Lower leg skin (tissue), 4 donors: Measurements from ENCODE around the gene FDX1. TPM values are rescaled to one million over a fixed set of nuclear protein-coding genes. Genes with fewer than 3 reads are reported as not detected.

Experiments
- DNase-seq, 2 donors: peaks; one replicate each; pipeline ENCODE4 v3.0.0-alpha.2; 2019; ENCODE audit warnings: low spot score in 2 of 2
- H3K4me3 ChIP-seq: fragments of 200-600 bp; sonication (generic); 2 replicates; pipeline ENCODE4 v1.5.1; 2017; ENCODE audit warnings: mild to moderate bottlenecking, low read depth; ENCODE audit not compliant: poor library complexity, severe bottlenecking
- CTCF ChIP-seq, 3 donors: fragments of 450-650 bp; IDR thresholded peaks; one replicate each; pipeline ENCODE4 v1.5.1; 2016; ENCODE audit warnings: antibody characterized with exemption in 3 of 3, mild to moderate bottlenecking in 3 of 3, moderate library complexity in 2 of 3
- POLR2A ChIP-seq, 2 donors: fragments of 450-650 bp; IDR thresholded peaks; one replicate each; pipeline ENCODE4 v1.6.1; 2016 to 2017; ENCODE audit warnings: antibody characterized with exemption in 2 of 2, mild to moderate bottlenecking in 1 of 2, moderate library complexity in 1 of 2
- WGBS, 2 donors: methylation state at CpG; one replicate each; pipeline ENCODE4 v1.1.5; 2018; 5-methylcytosine and 5-hydroxymethylcytosine counted together
- intact Hi-C: fragments of 100-400 bp; cut with DNase I; formaldehyde crosslinking; loops from one replicate; pipeline ENCODE4 v1.15.0; 2023; ENCODE audit warnings: low total_unique reads
- total RNA-seq, 4 donors: library from RNA; depleted of rRNA; stranded (reverse); fragments of >200 nt; gene quantifications; one replicate each; pipeline ENCODE4 v1.1.0, GENCODE V29; 2016

FDX1 gene
- total RNA-seq, 4 donors from 2014 or later: 11.1 to 13.8 (median 12.5) TPM

- H3K4me3 ChIP-seq: no peak overlapping the region
- WGBS, 2 donors: 76 to 89% methylated on average over 2 of the region's 2 CpGs
- intact Hi-C loops: no loop called here
- no peak for TF ChIP-seq POLR2A (IDR thresholded peaks at IDR 0.05)
- no peak for TF ChIP-seq CTCF (IDR thresholded peaks at IDR 0.05)
- DNase-seq: peak in 1 of 2 donors; percentile 81
These were observed 71.7 kb downstream of the FDX1 start for GRCh38 chr11:110501428-110501827.

- WGBS, 2 donors: 66 to 77% methylated on average over 9 of the region's 9 CpGs
- no peak overlapping the region for H3K4me3 ChIP-seq
- DNase-seq: no peak
- intact Hi-C loops: no loop called here
- TF ChIP-seq POLR2A (IDR thresholded peaks at IDR 0.05) (no peak), CTCF (IDR thresholded peaks at IDR 0.05) (no peak)
These were observed 76.0 kb downstream of the FDX1 start for GRCh38 chr11:110505528-110506284.

GRCh38 chr11:110507328-110507727 lies 77.6 kb downstream of the FDX1 start:
- no peak overlapping the region for H3K4me3 ChIP-seq
- WGBS, 2 donors: 91 to 97% methylated on average over 5 of the region's 5 CpGs
- TF ChIP-seq POLR2A (IDR thresholded peaks at IDR 0.05) (no peak), CTCF (IDR thresholded peaks at IDR 0.05) (no peak)
- no peak for DNase-seq
- intact Hi-C loops: no loop called here

- 56 to 66% methylated on average over 1 of the region's 1 CpG for WGBS, 2 donors
- H3K4me3 ChIP-seq: no peak overlapping the region
- no peak for DNase-seq
- no peak for TF ChIP-seq POLR2A (IDR thresholded peaks at IDR 0.05)
- TF ChIP-seq CTCF (IDR thresholded peaks at IDR 0.05): no peak
- intact Hi-C loops: no loop called here
These were observed 79.0 kb downstream of the FDX1 start for GRCh38 chr11:110508786-110509185.

GRCh38 chr11:110509472-110509871 lies 79.7 kb downstream of the FDX1 start:
- DNase-seq: no peak
- intact Hi-C loops: no loop called here
- TF ChIP-seq POLR2A (IDR thresholded peaks at IDR 0.05): no peak
- TF ChIP-seq CTCF (IDR thresholded peaks at IDR 0.05): no peak
- no peak overlapping the region for H3K4me3 ChIP-seq

- 80 to 97% methylated on average over 1 of the region's 1 CpG for WGBS, 2 donors
- intact Hi-C loops: no loop called here
- DNase-seq: no peak
- TF ChIP-seq CTCF (IDR thresholded peaks at IDR 0.05) (no peak), POLR2A (IDR thresholded peaks at IDR 0.05) (no peak)
- no peak overlapping the region for H3K4me3 ChIP-seq
These were observed 82.3 kb downstream of the FDX1 start for GRCh38 chr11:110512026-110512425.
